ENCODE measurements around the gene TOX2.

- no peak for TF ChIP-seq SPI1 (IDR thresholded peaks at IDR 0.05; ENCODE audit: low read depth, low read length)
- TF ChIP-seq POLR2A (IDR thresholded peaks at IDR 0.05; ENCODE audit: low read depth, low read length): no peak
- no peak for TF ChIP-seq TAF1 (IDR thresholded peaks at IDR 0.05; ENCODE audit: low read depth, low read length)
These were observed 173.1 kb downstream of the TOX2 start for GRCh38 chr20:44087857-44088120.

Data from GM12891 (cell line).